ENCODE results near the gene CCL4L2. TPM values are rescaled to one million over a fixed set of nuclear protein-coding genes. Genes with fewer than 3 reads are reported as not detected.
A peak's percentile ranks its signal among the peaks of the same experiment; 100 is the strongest.
"Not testable (repeated sequence)": the region's sequence is repeated elsewhere in the genome, so short reads cannot be mapped to it uniquely, and the experiment has no call there.

Gene CCL4L2
- total RNA-seq (1 to 10 TPM in 2 of 9 donors, not detected in 7; 4.5 to 6.8 TPM), polyA plus RNA-seq (under 1 TPM in 1 of 2 donors, not detected in 1; 0.18 TPM)
- long read RNA-seq, donor 1, result 0 reads
- long read RNA-seq, donor 2, result 0 reads
- long read RNA-seq, donor 3, result 0 reads

DNA sequence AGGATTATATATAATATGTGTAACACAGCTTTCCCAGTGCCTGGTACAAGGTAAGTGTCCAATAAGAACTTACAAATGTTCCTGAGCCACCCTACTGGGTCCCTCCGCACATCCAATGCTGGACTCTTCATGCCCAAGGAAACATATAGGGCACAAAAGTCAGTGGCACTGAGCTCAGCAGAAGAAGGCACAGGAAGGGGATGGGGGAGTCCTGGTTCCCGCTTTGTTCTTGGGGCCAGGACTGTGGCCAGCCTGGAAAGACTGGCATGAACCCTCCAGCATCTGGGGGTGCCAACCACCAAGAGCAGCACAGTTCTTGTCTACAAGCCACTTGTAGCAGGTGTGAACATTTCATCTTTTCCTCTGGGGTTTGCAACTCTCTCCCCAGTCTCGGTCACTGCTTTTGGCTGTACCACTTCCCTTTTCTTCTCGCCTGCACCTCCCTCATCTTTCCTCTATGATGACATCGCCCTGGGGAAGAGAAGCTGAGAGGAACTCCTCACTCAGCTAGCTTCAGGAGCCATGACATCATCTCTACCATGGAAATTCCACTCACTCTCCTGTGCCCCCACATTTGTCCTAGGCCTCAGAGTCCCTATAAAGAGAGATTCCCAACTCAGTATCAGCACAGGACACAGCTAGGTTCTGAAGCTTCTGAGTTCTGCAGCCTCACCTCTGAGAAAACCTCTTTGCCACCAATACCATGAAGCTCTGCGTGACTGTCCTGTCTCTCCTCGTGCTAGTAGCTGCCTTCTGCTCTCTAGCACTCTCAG is at the start of gene CCL4L2:
CCL4L2 (plus strand) TSS at position 625 of the 773 bp plus-strand sequence.
- peak in 2 of 4 donors; percentile 80 to 81 for ATAC-seq
- 63 to 73% (median 66%) methylated on average over 7 of the region's 7 CpGs for WGBS, 4 donors
- intact Hi-C loops (cut with DNase I); H3K4me1 ChIP-seq; H3K9me3 ChIP-seq; H3K4me3 ChIP-seq; H3K36me3 ChIP-seq; DNase-seq: not testable (repeated sequence)
- H3K27me3 ChIP-seq, result peaks cover 0 to 28% (median 0%) of the 10 kb centered on the region in 9 donors
- peak within 1 kb of the TSS in 3 of 12 donors; percentile 49 to 66 (median 58) for H3K27ac ChIP-seq

DNA sequence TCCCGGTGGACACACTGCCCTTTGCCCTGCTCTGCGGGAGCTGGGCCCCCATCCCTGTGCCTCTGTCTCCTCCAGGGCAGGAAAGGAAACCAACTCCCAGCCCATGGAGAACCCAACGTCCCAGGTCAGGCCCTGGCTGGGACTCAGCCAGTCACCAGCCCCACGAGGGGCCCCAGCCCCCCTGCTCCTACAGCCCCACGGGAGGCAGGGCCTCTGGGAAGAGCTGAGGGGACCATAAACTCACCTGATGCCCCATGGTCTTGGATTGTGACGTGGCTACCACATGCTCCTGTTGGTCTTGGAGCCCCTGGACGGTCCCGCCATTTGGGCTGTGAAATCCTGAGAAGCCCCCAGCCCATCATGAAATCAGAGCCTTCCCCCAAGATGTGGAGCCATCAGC is 42.0 kb upstream of the CCL4L2 start:
- 61 to 65% (median 61%) methylated on average over 4 to 6 of the region's 8 CpGs; no CpG with 5 or more reads in 1 of the 4 donors for WGBS, 4 donors
- H3K27me3 ChIP-seq; H3K9me3 ChIP-seq; ATAC-seq; H3K4me1 ChIP-seq; H3K36me3 ChIP-seq; H3K27ac ChIP-seq; DNase-seq; H3K4me3 ChIP-seq; intact Hi-C loops (cut with DNase I): not testable (repeated sequence)

DNA sequence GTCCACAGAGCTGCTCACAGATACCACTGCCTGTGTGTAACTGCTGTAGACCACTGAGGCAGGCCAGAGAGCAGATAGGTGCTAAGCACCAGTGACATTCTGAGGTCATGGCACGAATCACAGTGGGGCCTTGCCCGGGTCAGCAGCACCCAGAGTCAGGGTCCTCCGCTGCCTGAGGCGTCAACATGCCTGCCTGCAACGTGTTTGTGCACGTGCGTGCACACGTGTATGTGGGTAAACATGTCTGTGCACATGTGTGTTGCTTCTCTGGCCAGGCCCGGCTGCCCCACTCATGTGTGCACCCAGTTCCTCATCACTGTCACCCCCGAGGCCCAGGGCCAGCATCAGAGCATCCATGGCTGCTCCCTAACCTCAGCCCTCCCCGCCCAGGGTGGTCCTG is 34.3 kb upstream of the CCL4L2 start, which contains the start of gene TBC1D3B:
TBC1D3B (minus strand) TSS at position 101 of the 400 bp plus-strand sequence. CDS start 1,586 bp downstream, outside the sequence.
- H3K4me1 ChIP-seq; H3K27me3 ChIP-seq; H3K27ac ChIP-seq; H3K36me3 ChIP-seq; H3K9me3 ChIP-seq; H3K4me3 ChIP-seq; DNase-seq; intact Hi-C loops (cut with DNase I); ATAC-seq: not testable (repeated sequence)
- WGBS, 4 donors, result no CpG with 5 or more reads among the region's 11 CpGs

DNA sequence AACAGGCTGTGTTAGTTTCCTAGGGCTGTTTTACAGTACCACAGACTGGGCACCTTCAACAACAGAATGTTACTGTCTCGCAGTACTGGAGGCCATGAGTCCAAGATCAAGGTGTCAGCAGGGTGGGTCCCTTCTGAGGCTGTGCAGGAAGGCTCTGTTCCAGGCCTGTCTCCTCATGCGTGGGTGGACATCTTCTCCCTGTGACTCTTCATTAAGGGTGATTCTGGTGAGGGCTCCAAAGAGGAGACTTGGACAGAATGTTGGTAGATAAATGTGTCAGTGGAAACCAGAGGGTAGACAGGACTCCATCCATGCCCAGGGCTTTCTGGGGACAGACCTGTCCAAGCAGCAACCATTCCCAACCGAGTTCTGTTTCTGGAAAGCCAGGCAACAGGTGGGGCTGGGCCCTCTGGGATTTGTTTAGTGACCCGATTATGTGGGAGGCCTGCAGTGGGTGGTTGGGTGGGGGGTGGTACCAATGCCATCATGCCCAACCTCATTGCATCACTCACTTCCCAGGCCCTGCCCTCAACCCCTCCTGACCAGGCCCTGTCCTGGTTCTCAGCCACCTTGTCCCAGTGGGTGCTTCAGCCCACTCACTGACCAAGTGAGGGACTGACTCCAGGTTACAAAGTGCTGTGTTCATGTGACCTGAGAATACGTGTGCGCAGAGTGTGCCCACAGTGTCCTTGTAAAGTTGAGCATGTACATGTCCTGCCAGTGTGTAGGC is 29.3 kb upstream of the CCL4L2 start:
- H3K36me3 ChIP-seq, DNase-seq, H3K4me3 ChIP-seq, H3K27ac ChIP-seq, ATAC-seq, H3K9me3 ChIP-seq: not testable (repeated sequence)
- intact Hi-C loops (cut with DNase I), result loop anchor here in 1 of 10 donors (10.0 kb wide), 1 partner anchor 303 kb away; the partner anchor contains the start of gene ZNHIT3
- 87 to 93% (median 91%) methylated on average over 6 of the region's 6 CpGs for WGBS, 4 donors
- H3K4me1 ChIP-seq, result peaks cover 0 to 21% (median 2%) of the 10 kb centered on the region in 12 donors
- peaks cover 0 to 38% (median 0%) of the 10 kb centered on the region in 9 donors for H3K27me3 ChIP-seq

DNA sequence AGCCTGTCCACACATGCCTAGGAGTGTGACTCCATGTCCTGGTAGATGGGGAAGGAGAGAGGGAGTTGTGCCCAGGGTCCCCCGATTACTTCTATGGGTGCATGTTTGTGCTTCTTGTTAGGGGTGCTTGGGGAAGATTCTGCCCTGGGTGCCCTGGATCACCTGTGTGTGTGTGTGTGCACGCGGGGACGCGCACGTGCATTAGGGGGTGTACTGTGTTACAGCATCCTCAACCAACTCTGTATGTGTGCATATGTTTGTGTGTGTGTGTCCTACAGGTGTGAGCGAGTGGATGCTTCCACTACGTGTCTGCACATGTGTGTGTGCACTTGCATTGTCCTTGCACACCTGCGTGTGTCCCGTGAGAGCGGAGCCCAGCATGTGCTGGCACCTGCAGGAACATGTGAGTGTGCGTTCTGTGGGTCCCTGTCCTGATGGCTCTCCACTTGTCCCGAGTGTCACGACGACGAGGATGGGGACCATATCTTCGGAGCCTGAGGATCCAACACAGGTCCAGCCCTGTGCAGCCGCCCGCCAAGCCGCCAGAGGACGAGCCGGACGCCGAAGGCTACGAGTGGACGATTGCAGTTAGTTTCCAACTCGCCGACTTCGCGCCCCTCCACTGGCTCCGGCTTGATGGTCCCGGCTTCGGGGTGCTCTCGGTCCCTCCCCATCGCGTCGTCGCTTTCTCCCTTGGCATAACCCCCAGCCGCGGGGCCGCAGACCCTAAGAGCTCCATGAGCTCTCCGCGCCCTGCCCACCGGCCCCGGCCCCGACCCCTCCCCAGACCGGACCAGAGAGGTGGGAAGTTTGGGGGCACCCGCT is 28.5 kb upstream of the CCL4L2 start:
- 21 to 31% (median 28%) methylated on average over 38 to 48 of the region's 48 CpGs for WGBS, 4 donors
- peaks cover 0 to 45% (median 0%) of the 10 kb centered on the region in 9 donors for H3K27me3 ChIP-seq
- H3K4me1 ChIP-seq, result peaks cover 0 to 21% (median 2%) of the 10 kb centered on the region in 12 donors
- peak overlapping the region; percentile 30 to 75 (median 62) for H3K4me3 ChIP-seq
- H3K36me3 ChIP-seq, result no peaks in the 10 kb centered on the region
- no peaks in the 10 kb centered on the region for H3K9me3 ChIP-seq
- ATAC-seq (peak in 3 of 4 donors; percentile 16 to 49 (median 25)), DNase-seq (peak in 2 of 5 donors; percentile 34 to 57)
- H3K27ac ChIP-seq, result peak overlapping the region in 7 of 12 donors; percentile 23 to 78 (median 63)
- intact Hi-C loops (cut with DNase I), result loop anchor here in 1 of 10 donors (10.0 kb wide), 1 partner anchor 302 kb away; the partner anchor contains the start of gene ZNHIT3
- TF ChIP-seq POLR2A (IDR thresholded peaks at IDR 0.05), result no peak
- TF ChIP-seq, protein P1, sequence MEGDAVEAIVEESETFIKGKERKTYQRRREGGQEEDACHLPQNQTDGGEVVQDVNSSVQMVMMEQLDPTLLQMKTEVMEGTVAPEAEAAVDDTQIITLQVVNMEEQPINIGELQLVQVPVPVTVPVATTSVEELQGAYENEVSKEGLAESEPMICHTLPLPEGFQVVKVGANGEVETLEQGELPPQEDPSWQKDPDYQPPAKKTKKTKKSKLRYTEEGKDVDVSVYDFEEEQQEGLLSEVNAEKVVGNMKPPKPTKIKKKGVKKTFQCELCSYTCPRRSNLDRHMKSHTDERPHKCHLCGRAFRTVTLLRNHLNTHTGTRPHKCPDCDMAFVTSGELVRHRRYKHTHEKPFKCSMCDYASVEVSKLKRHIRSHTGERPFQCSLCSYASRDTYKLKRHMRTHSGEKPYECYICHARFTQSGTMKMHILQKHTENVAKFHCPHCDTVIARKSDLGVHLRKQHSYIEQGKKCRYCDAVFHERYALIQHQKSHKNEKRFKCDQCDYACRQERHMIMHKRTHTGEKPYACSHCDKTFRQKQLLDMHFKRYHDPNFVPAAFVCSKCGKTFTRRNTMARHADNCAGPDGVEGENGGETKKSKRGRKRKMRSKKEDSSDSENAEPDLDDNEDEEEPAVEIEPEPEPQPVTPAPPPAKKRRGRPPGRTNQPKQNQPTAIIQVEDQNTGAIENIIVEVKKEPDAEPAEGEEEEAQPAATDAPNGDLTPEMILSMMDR (IDR thresholded peaks at IDR 0.05), result no peak

Measured in heart left ventricle (tissue), 16 donors.